ENCODE measurements around the gene CPED1. TPM values are rescaled to one million over a fixed set of nuclear protein-coding genes. Genes with fewer than 3 reads are reported as not detected.

Gene CPED1
- total and polyA plus RNA-seq, 2 experiments from 2014 or later: 0.17 to 0.47 TPM

DNA sequence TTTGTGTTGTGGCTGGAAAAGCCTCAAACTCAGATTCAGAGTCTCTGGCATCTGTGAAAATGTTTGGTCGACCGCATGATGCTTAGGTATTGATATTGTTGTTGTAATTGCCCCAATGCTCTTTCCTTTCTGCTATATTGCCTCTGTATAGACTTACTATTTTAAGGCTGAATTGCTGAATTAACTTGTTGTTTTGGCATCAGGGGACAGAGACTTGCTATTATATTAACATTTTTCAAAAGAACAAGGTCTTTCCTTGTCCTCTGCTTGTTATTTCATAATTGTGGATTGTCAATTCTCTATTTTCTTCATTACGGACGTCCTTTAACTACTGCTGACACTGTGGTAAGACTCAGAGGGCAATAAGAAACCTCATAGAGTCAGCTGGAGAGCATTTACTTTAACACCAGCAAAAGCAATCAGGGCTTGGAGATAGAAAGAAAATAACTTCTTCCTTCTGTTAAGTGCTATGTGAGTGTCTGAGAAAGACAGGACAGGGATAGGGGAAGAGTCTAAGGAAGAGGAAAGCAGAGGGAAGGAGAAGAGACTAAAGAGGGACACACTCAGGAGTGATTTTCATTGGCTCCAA lies 17.6 kb downstream of the CPED1 start:
- peak overlapping the region; percentile 83 for H2AFZ ChIP-seq
- H4K20me1 ChIP-seq (replicated peaks; ENCODE audit: insufficient read depth): no peaks in the 10 kb centered on the region
- no peaks in the 10 kb centered on the region for H3K79me2 ChIP-seq (replicated peaks; ENCODE audit: insufficient read depth)
- DNase-seq (ENCODE audit: low spot score) (no peak), ATAC-seq (no peak; the same call in 2 of the 3 replicates)
- H3F3A ChIP-seq (replicated peaks; ENCODE audit: low read depth): no peaks in the 10 kb centered on the region
- Mint-ChIP-seq H3K4me3 (no peak overlapping the region), H3K36me3 (ENCODE audit: low read depth) (no peaks in the 10 kb centered on the region), H3K9me3 (no peaks in the 10 kb centered on the region; the same call in 2 of the 3 replicates), H3K27me3 (ENCODE audit: insufficient read depth, low read depth, poor library complexity) (peaks cover 2% of the 10 kb centered on the region), H3K4me1 (peaks cover 13% of the 10 kb centered on the region), H3K27ac (no peak overlapping the region)
- no peak overlapping the region for H3K4me2 ChIP-seq
- H3K4me3 ChIP-seq: no peak overlapping the region
- no peak overlapping the region for H3K27ac ChIP-seq (ENCODE audit: low read depth)
- no peaks in the 10 kb centered on the region for H3K9me2 ChIP-seq (ENCODE audit: insufficient read depth)
- no peak for TF ChIP-seq POLR2AphosphoS5 (IDR thresholded peaks at IDR 0.05; ENCODE audit: low read depth)
- TF ChIP-seq ZNF114 (CRISPR knock-in tag; IDR thresholded peaks at IDR 0.05): no peak
- TF ChIP-seq, protein P1, sequence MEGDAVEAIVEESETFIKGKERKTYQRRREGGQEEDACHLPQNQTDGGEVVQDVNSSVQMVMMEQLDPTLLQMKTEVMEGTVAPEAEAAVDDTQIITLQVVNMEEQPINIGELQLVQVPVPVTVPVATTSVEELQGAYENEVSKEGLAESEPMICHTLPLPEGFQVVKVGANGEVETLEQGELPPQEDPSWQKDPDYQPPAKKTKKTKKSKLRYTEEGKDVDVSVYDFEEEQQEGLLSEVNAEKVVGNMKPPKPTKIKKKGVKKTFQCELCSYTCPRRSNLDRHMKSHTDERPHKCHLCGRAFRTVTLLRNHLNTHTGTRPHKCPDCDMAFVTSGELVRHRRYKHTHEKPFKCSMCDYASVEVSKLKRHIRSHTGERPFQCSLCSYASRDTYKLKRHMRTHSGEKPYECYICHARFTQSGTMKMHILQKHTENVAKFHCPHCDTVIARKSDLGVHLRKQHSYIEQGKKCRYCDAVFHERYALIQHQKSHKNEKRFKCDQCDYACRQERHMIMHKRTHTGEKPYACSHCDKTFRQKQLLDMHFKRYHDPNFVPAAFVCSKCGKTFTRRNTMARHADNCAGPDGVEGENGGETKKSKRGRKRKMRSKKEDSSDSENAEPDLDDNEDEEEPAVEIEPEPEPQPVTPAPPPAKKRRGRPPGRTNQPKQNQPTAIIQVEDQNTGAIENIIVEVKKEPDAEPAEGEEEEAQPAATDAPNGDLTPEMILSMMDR (conservative IDR thresholded peaks at IDR 0.05; ENCODE audit: low read depth in 2 of 2): no peak
- no peak for TF ChIP-seq ETS1 (IDR thresholded peaks at IDR 0.05)
- TF ChIP-seq JUNB (IDR thresholded peaks at IDR 0.05; ENCODE audit: unreplicated experiment): no peak
- TF ChIP-seq, protein P2, sequence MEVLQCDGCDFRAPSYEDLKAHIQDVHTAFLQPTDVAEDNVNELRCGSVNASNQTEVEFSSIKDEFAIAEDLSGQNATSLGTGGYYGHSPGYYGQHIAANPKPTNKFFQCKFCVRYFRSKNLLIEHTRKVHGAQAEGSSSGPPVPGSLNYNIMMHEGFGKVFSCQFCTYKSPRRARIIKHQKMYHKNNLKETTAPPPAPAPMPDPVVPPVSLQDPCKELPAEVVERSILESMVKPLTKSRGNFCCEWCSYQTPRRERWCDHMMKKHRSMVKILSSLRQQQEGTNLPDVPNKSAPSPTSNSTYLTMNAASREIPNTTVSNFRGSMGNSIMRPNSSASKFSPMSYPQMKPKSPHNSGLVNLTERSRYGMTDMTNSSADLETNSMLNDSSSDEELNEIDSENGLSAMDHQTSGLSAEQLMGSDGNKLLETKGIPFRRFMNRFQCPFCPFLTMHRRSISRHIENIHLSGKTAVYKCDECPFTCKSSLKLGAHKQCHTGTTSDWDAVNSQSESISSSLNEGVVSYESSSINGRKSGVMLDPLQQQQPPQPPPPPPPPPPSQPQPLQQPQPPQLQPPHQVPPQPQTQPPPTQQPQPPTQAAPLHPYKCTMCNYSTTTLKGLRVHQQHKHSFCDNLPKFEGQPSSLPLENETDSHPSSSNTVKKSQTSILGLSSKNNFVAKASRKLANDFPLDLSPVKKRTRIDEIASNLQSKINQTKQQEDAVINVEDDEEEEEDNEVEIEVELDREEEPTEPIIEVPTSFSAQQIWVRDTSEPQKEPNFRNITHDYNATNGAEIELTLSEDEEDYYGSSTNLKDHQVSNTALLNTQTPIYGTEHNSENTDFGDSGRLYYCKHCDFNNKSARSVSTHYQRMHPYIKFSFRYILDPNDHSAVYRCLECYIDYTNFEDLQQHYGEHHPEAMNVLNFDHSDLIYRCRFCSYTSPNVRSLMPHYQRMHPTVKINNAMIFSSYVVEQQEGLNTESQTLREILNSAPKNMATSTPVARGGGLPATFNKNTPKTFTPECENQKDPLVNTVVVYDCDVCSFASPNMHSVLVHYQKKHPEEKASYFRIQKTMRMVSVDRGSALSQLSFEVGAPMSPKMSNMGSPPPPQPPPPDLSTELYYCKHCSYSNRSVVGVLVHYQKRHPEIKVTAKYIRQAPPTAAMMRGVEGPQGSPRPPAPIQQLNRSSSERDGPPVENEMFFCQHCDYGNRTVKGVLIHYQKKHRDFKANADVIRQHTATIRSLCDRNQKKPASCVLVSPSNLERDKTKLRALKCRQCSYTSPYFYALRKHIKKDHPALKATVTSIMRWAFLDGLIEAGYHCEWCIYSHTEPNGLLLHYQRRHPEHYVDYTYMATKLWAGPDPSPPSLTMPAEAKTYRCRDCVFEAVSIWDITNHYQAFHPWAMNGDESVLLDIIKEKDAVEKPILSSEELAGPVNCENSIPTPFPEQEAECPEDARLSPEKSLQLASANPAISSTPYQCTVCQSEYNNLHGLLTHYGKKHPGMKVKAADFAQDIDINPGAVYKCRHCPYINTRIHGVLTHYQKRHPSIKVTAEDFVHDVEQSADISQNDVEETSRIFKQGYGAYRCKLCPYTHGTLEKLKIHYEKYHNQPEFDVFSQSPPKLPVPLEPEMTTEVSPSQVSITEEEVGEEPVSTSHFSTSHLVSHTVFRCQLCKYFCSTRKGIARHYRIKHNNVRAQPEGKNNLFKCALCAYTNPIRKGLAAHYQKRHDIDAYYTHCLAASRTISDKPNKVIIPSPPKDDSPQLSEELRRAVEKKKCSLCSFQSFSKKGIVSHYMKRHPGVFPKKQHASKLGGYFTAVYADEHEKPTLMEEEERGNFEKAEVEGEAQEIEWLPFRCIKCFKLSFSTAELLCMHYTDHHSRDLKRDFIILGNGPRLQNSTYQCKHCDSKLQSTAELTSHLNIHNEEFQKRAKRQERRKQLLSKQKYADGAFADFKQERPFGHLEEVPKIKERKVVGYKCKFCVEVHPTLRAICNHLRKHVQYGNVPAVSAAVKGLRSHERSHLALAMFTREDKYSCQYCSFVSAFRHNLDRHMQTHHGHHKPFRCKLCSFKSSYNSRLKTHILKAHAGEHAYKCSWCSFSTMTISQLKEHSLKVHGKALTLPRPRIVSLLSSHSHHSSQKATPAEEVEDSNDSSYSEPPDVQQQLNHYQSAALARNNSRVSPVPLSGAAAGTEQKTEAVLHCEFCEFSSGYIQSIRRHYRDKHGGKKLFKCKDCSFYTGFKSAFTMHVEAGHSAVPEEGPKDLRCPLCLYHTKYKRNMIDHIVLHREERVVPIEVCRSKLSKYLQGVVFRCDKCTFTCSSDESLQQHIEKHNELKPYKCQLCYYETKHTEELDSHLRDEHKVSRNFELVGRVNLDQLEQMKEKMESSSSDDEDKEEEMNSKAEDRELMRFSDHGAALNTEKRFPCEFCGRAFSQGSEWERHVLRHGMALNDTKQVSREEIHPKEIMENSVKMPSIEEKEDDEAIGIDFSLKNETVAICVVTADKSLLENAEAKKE (CRISPR knock-in tag; IDR thresholded peaks at IDR 0.05): no peak
- no peak for TF ChIP-seq STAT1 (IDR thresholded peaks at IDR 0.05; ENCODE audit: unreplicated experiment)
- no peak for TF ChIP-seq NANOG (IDR thresholded peaks at IDR 0.05; ENCODE audit: borderline replicate concordance)
- no peaks in the 10 kb centered on the region for H3K27me3 ChIP-seq (ENCODE audit: insufficient read depth)
- peaks cover 3% of the 10 kb centered on the region; the same call in 1 of the 2 replicates for H3K4me1 ChIP-seq (ENCODE audit: insufficient read depth)
- H3K36me3 ChIP-seq (ENCODE audit: insufficient read depth): no peaks in the 10 kb centered on the region

Data from GM23338 (cell line).